Non-pigmented ciliary epithelial cell (primary cell): ENCODE data around the gene GPD1L.
"Not testable (repeated sequence)": the region's sequence is repeated elsewhere in the genome, so short reads cannot be mapped to it uniquely, and the experiment has no call there.

ENCODE experiments used
- DNase-seq: peaks from one replicate; pipeline ENCODE4 v3.0.0-alpha.2; 2010; ENCODE audit warnings: low read depth

The GPD1L gene

DNA sequence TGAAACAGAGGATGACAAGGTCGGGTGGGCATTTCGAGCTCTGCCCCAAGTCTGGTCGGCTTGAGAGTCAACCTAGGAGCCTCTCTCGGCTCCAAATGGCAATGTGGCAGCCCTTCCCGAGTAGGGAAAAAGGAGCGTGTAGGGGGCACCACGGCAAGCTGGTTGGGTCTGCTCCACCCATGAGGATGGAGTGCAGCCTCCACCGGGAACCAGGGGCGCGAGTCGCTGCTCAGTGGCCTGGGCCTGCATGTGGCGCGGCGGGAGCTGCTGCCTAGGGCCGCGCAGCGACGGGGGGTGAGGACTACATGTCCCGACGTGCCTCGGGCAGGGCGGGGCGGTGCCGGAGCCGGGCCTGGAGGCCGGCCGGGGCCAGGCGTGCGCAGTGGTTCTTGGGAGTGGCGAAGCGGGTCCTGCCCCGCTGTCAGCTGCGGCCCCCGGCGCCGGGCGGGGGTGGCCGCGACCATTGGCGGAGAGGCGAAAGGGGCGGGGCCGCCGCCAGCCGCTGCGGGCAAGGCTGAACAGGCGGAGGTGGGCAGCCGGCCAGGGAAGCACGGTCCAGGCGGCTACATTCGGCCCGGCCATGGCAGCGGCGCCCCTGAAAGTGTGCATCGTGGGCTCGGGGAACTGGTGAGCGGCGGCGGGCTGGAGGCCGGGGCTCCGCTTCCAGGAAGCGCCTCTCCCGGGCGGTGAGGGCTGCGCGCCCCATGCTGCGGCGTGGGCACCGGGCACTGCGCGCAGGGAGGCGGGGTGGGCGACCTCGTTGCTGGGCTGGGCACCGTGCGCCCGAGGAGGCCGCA, at the start of gene GPD1L:
Gene GPD1L, plus strand, starts transcription at position 489 of the 797 bp plus-strand sequence. Its CDS starts 92 bp downstream, at position 581.
- DNase-seq: peak; percentile 45

DNA sequence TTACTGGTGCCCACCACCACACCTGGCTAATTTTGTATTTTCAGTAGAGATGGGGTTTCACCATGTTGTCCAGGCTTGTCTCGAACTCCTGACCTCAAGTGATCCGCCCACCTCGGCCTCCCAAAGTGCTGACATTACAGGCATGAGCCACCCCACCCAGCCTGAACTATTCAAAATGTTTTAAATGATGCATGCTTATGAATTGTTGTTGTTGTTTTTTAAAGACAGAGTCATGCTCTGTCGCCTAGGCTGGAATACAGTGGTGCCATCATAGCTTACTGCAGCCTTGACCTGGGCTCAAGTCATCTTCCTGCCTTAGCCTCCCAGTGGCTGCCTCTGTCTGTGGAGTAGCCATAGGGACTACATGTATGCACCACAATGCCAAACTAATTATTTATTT, 48.0 kb upstream of the GPD1L start:
- DNase-seq: not testable (repeated sequence)

DNA sequence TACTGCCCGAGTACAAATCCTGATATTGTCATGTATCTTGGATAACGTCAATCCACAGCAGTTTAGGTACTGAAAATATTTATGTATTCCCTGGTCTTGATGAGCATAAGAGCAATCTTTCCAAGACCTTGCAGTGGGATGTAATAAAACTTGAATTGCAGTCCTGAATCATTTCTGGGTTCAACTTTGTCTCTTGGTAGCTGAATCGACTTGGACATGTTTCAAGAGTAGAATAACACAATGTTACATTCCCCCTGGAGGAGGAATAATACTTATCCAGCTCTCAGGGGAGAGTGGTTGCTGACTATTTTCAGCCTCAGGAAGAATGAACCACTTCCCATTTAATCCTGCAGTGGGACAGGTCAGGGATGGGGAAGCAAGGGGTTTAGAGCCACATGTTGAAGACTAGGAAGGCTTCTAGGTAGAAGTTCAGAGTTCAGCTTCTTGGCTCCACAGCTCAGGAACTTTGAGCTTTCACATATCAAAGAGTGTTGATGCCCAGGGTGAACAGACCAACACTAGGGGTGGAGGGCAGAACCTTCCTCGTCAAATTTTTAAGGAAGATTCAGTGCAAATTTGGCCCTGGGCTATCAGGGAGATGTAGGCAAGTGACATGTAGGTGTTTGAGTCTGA, 43.4 kb upstream of the GPD1L start:
- no peak for DNase-seq

DNA sequence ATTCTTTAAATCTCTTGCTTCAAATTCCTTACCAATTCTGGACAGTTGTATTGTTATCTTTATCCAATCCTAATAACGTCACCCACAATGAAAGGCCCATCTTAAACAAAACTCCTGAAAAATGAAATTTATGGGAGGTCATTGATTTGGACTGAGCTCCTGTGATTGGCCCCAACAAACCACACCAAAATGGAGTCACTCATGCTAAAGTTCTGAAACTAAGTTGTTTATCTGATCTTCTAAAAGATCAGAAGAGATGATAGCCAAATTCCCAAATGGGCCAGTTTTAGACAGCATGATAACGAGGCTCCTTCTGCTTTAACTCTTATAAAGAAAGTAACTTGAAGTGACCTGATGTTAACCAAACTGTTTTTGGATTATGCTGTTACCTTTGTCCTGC, 39.7 kb upstream of the GPD1L start:
- DNase-seq: no peak

DNA sequence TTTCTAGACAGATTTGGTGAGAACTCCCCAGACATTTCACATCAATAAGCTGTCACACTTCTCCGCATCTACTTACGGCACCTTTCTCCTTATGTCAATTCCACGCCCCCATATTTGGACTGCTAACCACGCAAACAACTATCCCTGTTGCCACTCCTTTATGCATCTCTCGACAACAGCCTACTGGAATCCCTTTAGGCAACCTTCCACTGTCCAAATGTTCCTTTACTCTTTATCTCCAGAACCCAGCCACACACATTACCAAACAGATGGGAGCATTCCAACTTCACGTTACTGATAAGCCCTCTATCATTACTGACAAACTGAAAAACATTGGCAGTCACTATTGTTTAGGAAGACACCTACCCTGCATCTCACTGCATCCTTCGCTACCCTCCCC, 32.2 kb upstream of the GPD1L start:
- DNase-seq: not testable (repeated sequence)

DNA sequence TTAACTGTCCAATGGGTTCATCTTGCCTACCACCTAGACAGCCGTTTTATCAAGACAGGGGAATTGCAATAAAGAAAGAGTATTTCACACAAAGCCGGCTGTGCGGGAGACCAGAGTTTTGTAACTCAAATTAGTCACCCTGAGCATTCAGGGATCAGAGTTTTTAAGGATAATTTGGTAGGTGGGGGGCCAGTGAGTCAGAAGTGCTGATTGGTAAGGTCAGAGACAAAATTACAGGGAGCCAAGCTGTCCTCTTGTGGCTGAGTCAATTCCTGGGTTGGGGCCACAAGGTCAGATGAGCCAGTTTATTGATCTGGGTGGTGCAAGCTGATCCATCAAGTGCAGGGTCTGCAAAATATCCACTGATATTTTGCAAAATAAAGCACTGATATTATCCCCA, 29.9 kb upstream of the GPD1L start:
- DNase-seq: no peak

DNA sequence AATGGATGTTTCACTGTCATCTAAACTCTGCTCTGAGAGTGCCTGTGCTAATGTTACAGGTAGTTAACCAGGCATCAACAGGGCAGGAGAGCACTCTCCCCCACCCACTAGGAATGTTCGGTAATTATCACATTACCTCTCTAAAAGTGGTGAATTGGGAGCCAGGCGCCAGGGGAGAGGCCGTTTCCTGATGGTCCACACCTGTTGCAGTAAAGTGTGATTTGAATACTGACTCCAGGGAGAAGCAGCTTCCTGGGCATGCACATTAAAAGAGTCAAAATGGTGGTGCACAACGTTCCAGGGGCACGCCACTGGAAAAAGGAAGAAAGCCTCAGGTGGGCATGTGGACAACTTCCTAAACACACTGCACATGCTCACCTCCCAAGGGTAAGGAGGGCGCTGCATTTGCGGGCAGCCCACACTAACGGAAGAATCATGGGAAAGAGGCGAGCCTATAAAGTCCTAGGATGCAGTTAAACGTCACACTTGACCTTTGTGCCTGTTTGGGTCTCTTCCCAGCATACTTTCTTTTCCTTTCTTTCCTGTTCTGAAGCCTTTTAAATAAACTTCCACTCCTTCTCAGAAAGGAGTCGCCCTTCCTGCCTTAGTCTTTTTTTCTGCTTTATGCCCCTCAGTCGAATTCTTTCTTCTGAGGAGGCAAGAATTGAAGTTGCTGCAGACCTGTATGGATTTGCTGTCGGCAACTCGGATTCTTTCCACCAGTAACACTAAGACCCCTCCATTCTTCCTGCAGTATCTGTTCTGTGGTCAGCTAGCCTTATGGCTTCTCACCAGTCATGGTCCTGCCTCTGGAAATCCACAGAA, 28.9 kb upstream of the GPD1L start:
- DNase-seq: no peak

DNA sequence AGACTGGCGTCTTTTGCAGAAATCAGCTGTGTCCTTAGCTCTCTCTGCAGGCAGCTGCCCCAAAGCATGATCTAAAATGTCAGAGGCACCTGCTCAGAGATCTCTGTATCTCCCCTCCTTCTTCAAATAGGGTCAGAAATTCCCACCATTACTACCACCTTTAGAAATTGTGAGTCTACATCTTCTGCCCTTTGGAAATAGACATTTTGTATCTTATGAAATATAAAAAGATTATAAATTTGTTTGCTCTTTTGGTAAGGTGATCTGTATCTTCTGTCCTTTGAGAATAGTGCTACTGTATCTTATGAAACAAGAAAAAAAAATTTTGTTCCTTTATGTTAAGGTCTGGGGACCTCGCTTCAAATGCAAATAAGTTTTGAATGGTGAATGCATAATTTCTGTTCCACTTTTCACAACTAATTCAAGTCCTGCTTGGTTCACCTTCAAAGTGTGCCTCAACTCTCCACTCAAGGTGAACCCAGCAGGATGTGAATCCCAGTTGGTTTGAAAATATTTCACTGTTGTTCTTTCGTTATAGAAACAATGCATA, 28.3 kb upstream of the GPD1L start:
- DNase-seq: no peak

DNA sequence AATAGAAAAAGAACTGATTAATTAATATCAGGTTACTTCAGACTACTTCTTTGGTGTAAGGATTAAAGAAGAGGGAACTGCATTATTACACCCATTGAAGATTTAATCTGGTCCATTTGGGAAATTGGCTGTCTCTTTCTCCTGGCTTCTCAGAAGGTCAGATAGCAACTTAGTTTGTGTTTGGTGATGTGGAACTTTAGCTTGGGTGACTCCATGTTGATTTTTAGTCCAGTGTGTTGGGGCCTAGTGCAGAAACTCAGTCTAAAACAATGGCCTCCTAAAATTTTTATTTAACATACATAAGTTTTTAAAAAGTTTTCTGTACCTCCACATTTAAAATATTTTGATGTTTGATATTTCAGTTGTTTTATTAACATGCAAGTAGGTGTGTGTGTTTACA, 27.6 kb upstream of the GPD1L start:
- DNase-seq: no peak

DNA sequence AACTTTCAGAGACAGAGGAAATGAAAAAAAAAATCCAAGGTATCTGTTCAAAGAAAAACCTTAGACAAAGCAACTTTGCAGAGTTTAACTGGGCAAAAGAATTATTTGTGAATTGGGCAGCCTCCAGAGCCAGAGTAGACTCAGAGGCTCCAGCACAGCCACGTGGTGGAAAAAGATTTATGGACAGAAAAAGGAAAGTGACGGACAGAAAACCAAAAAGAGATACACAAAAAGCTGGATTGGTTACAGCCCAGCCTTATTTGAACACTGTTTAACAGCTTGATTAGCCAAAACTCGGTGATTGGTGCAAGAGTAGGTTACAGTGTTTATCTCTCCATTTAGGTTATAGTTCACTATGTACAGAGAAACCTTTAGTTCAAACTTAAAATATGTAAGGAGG, 23.7 kb upstream of the GPD1L start:
- no peak for DNase-seq

DNA sequence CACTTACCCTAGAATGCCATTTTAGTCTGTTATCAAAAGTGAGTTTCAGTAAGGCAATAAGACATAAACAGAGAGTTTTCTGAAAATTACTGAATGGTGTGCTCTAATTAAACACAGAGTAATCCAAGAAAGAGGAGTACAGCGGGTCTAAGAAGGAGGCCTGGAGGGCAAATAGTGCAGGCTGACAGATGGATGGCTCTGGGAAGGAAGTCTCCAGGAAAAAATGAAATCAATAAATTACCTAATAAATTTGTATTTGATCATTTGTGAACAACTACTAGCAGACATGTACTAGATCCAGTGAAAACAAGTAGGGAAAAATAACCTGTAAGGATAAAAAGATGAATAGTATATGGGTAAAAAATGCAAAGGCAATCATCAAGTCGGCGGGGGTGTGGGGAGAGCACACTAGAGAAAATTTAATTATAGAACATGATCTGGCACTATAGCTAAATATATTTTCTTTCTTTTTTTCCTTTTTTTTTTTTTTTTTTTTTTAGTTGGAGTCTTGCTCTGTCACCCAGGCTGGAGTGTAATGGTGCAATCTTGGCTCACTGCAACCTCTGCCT, 22.6 kb upstream of the GPD1L start:
- DNase-seq: no peak

DNA sequence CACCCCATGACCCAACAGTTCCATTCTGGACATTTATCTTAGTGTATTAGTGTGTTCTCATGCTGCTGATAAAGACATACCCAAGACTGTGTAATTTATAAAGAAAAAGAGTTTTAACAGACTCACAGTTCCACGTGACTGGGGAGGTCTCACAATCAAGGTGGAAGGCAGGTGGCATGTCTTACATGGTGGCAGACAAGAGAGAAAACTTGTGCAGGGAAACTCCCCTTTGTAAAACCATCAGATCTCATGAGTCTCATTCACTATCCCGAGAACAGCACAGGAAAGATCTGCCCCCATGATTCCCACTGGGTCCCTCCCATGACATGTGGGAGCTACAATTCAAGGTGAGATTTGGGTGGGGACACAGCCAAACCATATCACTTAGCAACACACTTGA, 21.6 kb upstream of the GPD1L start:
- no peak for DNase-seq

DNA sequence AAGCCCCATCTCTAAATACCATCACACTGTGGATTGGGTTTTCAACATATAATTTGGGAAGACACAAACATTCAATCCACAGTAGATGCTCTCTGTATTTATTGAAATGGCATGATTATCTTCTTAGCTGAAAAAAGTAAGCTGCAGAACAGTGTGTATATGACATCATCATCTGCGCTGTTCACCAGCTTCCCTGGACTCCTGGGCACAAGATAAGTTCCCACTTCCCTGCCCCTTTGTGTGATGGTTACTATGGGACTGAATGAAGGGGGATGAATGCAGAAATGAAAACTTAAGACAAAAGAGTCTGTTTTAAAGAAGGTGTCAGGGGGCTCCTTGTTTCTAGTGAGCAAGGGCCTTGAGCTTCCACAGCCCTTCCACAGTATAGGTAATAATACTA, 20.0 kb upstream of the GPD1L start:
- no peak for DNase-seq

DNA sequence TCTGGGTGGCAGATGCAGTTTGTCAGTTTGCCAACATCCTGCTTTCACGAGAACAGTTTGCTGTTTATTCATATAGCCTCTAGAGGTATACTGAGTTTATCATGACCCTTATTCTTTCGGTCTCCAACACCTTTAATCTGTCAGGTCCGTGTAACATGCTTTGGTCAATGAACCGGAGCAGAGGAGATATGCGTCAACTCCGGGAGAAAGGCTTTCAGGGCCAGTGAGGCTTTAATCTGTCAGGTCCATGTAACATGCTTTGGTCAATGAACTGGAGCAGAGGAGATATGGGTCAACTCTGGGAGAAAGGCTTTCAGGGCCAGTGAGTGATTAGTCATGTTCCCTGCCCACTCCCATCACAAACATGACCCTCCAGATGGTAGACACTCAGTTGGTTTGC, 16.9 kb upstream of the GPD1L start:
- no peak for DNase-seq

DNA sequence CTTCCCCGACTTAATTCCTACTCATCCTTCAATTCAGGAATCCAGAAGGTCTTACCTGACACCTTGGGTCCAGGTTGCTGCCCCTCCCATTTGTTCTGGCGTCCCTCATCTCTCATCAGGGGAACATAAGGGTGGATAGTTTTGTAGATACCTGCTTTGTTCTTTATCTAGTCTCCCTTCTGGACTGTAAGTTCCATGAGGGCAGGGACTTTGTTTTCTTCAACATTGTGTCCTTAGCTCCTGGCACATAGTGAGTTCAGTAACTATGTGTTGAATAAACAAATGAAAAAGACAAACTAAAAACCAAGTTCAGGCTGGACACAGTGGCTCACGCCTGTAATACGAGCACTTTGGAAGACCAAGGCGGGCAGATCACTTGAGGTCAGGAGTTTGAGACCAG, 13.2 kb upstream of the GPD1L start:
- no peak for DNase-seq

DNA sequence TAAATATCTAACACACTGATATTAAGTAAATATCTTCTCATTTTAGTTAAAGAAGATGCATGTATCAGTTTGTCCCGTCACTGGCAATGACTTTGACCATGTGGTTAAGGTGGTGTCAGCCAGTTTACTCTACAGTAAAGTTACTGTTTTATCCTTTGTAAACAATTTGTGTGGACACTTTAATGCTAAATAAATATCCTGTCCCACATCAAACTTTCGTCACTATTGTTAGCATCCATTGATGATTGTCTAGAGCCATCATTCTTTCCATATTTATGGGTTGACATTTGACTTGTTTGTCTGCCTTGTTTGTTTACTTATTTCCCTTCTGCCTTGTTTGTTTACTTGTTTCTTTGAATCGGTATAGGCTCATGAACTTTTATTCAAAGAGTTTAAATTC, 11.0 kb upstream of the GPD1L start:
- no peak for DNase-seq

DNA sequence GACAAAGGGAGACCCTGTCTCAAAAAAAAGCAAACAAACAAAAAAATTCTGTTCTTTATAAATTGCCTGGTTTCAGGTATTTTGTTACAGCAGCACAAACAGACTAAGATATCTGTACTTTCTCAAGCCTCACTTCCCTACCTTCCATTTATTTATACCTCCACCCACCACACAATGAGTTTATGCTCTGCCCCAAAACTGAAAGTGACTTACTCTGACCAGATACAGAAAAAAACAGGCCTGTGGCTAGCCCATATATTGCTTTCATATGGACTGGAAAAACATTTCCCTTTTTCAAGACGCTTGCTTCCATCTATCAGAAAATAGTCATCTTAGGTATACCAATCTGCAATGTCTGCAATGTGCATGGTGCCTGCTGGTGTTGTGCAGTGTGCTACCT, 8.7 kb upstream of the GPD1L start:
- no peak for DNase-seq

DNA sequence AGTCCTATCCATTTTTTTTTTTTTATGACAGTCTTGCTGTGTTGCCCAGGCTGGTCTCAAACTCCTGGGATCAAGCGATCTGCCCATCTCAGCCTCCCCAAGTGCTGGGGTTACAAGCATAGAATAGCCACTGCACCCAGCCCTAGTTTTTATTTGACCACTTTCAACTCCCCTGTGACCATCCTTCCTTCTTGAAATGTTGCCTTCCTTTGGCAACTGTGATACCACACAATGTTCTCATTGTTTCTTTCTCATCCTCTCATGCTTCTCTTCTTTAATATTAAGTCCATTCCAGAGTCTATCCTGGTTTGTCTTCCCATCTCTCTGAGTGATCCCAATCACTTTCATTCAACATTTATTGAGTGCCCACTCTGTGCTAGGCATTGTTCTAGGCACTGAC, 7.9 kb upstream of the GPD1L start:
- no peak for DNase-seq

DNA sequence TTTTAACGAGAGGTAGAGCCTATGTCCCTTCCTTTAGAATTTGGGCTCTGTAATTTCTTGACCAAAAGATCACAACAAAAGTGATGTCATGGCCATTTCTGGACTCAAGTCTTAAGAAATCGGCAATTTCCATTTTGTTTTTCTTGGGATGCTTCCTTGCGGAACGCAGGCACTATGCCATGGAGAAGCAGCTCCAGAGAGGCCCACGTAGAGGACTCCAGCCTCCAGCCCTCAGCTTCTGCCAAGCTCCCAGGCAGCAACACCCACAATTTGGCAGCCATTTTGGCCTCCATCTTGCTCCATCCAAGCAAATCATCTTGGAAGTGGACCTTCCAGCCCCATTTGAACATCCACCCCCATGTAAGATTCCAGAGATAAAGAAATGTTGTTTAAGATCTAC, 6.0 kb upstream of the GPD1L start:
- DNase-seq: no peak

DNA sequence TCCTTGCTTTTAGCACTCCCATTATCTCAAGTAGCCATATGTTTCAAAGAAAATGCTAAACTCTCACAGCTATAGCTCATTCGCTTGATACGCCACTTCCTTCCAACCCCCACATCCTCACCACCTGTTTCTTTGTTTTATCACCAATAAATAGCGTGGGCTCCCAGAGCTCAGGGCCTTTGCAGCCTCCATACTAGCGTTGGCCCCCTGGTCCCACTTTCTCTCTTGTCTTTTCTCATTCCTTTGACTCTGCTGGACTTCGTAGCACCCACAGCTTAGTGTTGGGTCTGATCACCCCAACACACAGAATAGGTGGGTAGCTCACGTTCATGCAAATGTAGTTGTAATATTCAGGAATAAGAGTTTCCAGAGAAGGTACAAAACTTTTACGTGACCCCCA, 4.1 kb upstream of the GPD1L start:
- DNase-seq: no peak

DNA sequence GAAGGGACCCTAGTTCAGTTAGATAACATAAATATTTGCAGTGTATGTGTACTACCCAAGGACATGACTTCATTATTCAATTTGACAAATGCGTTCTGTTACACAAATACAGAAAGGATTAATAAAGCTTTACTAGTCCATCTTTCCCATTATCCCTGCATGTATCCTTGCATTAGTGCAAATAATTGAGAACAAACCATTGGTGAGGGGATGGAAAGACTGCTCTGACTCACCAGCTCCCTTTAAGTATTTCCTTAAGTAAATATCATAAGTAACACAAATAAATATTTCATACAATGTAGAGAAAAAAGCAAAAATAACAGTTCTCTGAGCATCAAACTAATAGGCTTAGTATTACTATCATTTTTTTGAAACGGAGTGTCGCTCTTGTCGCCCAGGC, 1.9 kb upstream of the GPD1L start:
- no peak for DNase-seq
